ENCODE results near the gene BLOC1S1. TPM values are rescaled to one million over a fixed set of nuclear protein-coding genes. Genes with fewer than 3 reads are reported as not detected.

The BLOC1S1 gene
- total and polyA plus RNA-seq, 9 of the 15 experiments (the other 6 are each of a cell fraction or from before 2014, with no cell fraction given) = 75.2 to 161 (median 98.8) TPM

GRCh38 chr12:55736780-55737580 is 21.1 kb downstream of the BLOC1S1 start (continued):
- TF ChIP-seq ZFP91 (CRISPR knock-in tag; IDR thresholded peaks at IDR 0.05) = no peak
- TF ChIP-seq RB1 (IDR thresholded peaks at IDR 0.05; ENCODE audit: low read depth) = peak; percentile 73; the same call in 1 of the 2 replicates
- TF ChIP-seq E2F3 (CRISPR knock-in tag; IDR thresholded peaks at IDR 0.05) = no peak
- no peak for TF ChIP-seq FUS (optimal IDR thresholded peaks at IDR 0.05; ENCODE audit: low read depth, low read length)
- TF ChIP-seq POLR2G (IDR thresholded peaks at IDR 0.05; ENCODE audit: low read depth, low read length) = no peak
- TF ChIP-seq TEAD2 (tag; IDR thresholded peaks at IDR 0.05) = no peak
- no peak for TF ChIP-seq PHB2 (IDR thresholded peaks at IDR 0.05; ENCODE audit: low read depth)
- TF ChIP-seq KDM5B (IDR thresholded peaks at IDR 0.05; ENCODE audit: insufficient replicate concordance, low read depth, low read length) = no peak
- no peak for TF ChIP-seq TAF7 (tag; IDR thresholded peaks at IDR 0.05)
- no peak for TF ChIP-seq ZNF239 (CRISPR knock-in tag; IDR thresholded peaks at IDR 0.05)
- TF ChIP-seq CBFB (CRISPR knock-in tag; IDR thresholded peaks at IDR 0.05) = no peak
- TF ChIP-seq ZNF408 (CRISPR knock-in tag; IDR thresholded peaks at IDR 0.05; ENCODE audit: low read depth) = no peak
- TF ChIP-seq CTBP1 (IDR thresholded peaks at IDR 0.05; ENCODE audit: borderline replicate concordance) = peak; percentile 77
- no peak for TF ChIP-seq E2F1 (CRISPR knock-in tag; IDR thresholded peaks at IDR 0.05)
- no peak for TF ChIP-seq TAL1 (IDR thresholded peaks at IDR 0.05)
- TF ChIP-seq COPS2 (conservative IDR thresholded peaks at IDR 0.05) = no peak
- TF ChIP-seq HDAC8 (tag; IDR thresholded peaks at IDR 0.05) = no peak
- no peak for TF ChIP-seq RFX7 (CRISPR knock-in tag; IDR thresholded peaks at IDR 0.05)
- no peak for TF ChIP-seq NCOR1 (IDR thresholded peaks at IDR 0.05)
- TF ChIP-seq ZBTB1 (CRISPR knock-in tag; IDR thresholded peaks at IDR 0.05; ENCODE audit: borderline replicate concordance, low read depth) = no peak
- no peak for TF ChIP-seq STAT5A (IDR thresholded peaks at IDR 0.05; ENCODE audit: borderline replicate concordance, low read length)
- TF ChIP-seq ZNF143 (CRISPR knock-in tag; IDR thresholded peaks at IDR 0.05) = no peak
- TF ChIP-seq GTF3C2 (IDR thresholded peaks at IDR 0.05; ENCODE audit: borderline replicate concordance, extremely low read depth, insufficient read length) = no peak
- no peak for TF ChIP-seq ZZZ3 (IDR thresholded peaks at IDR 0.05)
- TF ChIP-seq SAP30 (IDR thresholded peaks at IDR 0.05; ENCODE audit: borderline replicate concordance, insufficient read depth, low read depth, low read length, poor library complexity, severe bottlenecking) = no peak
